SK-N-SH (cell line): ENCODE results near the gene IQSEC3. TPM values are rescaled to one million over a fixed set of nuclear protein-coding genes. Genes with fewer than 3 reads are reported as not detected.

Source experiments
- CTCF ChIA-PET: fragments of 300-600, 350-600 bp; formaldehyde crosslinking; extraction: SDS; loops from one replicate; lab custom pipeline; 2021; lab: Yijun Ruan, JAX
- POLR2A ChIA-PET: fragments of 350-600 bp; sonication (Branson Sonifier 250); formaldehyde crosslinking; extraction: SDS; loops from one replicate; lab custom pipeline; 2020; ENCODE audit warnings: antibody characterized with exemption, inconsistent platforms; lab: Yijun Ruan, JAX
- DNase-seq: peaks from one replicate; pipeline ENCODE4 v3.0.0; 2012
- H2AFZ ChIP-seq: fragments of 200-600 bp; sonication (generic); 2 replicates; pipeline ENCODE4 v1.8.1; 2016; ENCODE audit warnings: antibody characterized with exemption, mild to moderate bottlenecking, low read depth
- H3F3A ChIP-seq: fragments of 200-600 bp; sonication (generic); replicated peaks from 2 replicates; pipeline ENCODE3; 2016; ENCODE audit warnings: antibody characterized with exemption, mild to moderate bottlenecking; ENCODE audit not compliant: insufficient read depth
- H3K27ac ChIP-seq, 2 experiments: fragments of 200-500 bp in 1 of 2; fragments of 200-600 bp in 1 of 2; sonication (Bioruptor generic) in 1 of 2; sonication (generic), shearing (Covaris generic) in 1 of 2; 2 replicates each; pipeline versions ENCODE4 v1.5.1 to v1.6.1; 2014 to 2016; ENCODE audit warnings: low read depth in 2 of 2, inconsistent platforms in 1 of 2, low read length in 1 of 2, mild to moderate bottlenecking in 1 of 2, mixed read lengths in 1 of 2
- H3K27me3 ChIP-seq: fragments of 200-600 bp; sonication (generic), shearing (Covaris generic); 2 replicates; pipeline ENCODE4 v1.6.1; 2016; ENCODE audit warnings: mixed run types; ENCODE audit not compliant: insufficient read depth
- H3K36me3 ChIP-seq, 2 experiments: fragments of 200-500 bp in 1 of 2; fragments of 200-600 bp in 1 of 2; sonication (Bioruptor generic) in 1 of 2; sonication (generic) in 1 of 2; replicated peaks in 1 of 2; 2 replicates each; pipeline versions ENCODE3 to v1.5.1; 2014 to 2016; ENCODE audit warnings: low read length in 1 of 2, mild to moderate bottlenecking in 1 of 2; ENCODE audit not compliant: insufficient read depth in 2 of 2, control insufficient read depth in 1 of 2
- H3K4me1 ChIP-seq, 2 experiments: fragments of 200-500 bp in 1 of 2; fragments of 200-600 bp in 1 of 2; sonication (Bioruptor generic) in 1 of 2; sonication (generic), shearing (Covaris generic) in 1 of 2; 2 replicates each; pipeline versions ENCODE4 v1.5.1 to v1.6.1; 2014 to 2016; ENCODE audit warnings: low read depth in 1 of 2, low read length in 1 of 2, mixed run types in 1 of 2; ENCODE audit not compliant: insufficient read depth in 2 of 2, control insufficient read depth in 1 of 2
- H3K4me2 ChIP-seq: fragments of 200-600 bp; sonication (generic), shearing (Covaris generic); 2 replicates; pipeline ENCODE4 v1.6.1; 2017; ENCODE audit warnings: mixed run types
- H3K4me3 ChIP-seq, 2 experiments: fragments of 200-500 bp in 1 of 2; fragments of 200-600 bp in 1 of 2; sonication (Bioruptor generic) in 1 of 2; sonication (generic), shearing (Covaris generic) in 1 of 2; 2 replicates each; pipeline versions ENCODE4 v1.5.1 to v1.8.1; 2014 to 2016; ENCODE audit warnings: low read depth in 2 of 2, inconsistent platforms in 1 of 2, low read length in 1 of 2, mild to moderate bottlenecking in 1 of 2, mixed read lengths in 1 of 2, moderate library complexity in 1 of 2
- H3K79me2 ChIP-seq: fragments of 200-600 bp; sonication (generic); 2 replicates; pipeline ENCODE4 v1.8.1; 2017; ENCODE audit warnings: mild to moderate bottlenecking; ENCODE audit not compliant: insufficient read depth
- H3K9ac ChIP-seq: fragments of 200-600 bp; sonication (generic); 2 replicates; pipeline ENCODE4 v1.6.1; 2017; ENCODE audit warnings: mixed run types
- H3K9me2 ChIP-seq: fragments of 200-600 bp; sonication (generic); 2 replicates; pipeline ENCODE4 v1.6.1; 2017; ENCODE audit warnings: mixed run types
- H3K9me3 ChIP-seq: fragments of 200-600 bp; sonication (generic); 2 replicates; pipeline ENCODE4 v1.6.1; 2017; ENCODE audit warnings: mixed run types, mild to moderate bottlenecking, moderate library complexity
- H4K20me1 ChIP-seq: fragments of 200-600 bp; sonication (generic); 2 replicates; pipeline ENCODE4 v1.6.1; 2017; ENCODE audit warnings: mild to moderate bottlenecking, mixed run types; ENCODE audit not compliant: insufficient read depth
- CHD2 ChIP-seq: fragments of 150-350 bp; IDR thresholded peaks from 2 replicates; pipeline ENCODE4 v1.6.1; 2018; ENCODE audit warnings: low read length; ENCODE audit not compliant: partially characterized antibody
- CTCF ChIP-seq: fragments of 200-600 bp; sonication (generic); IDR thresholded peaks from 2 replicates; pipeline ENCODE4 v1.6.1; 2017; ENCODE audit warnings: antibody characterized with exemption, mild to moderate bottlenecking, moderate library complexity
- ELF1 ChIP-seq: IDR thresholded peaks from 2 replicates; pipeline ENCODE4 v1.4.0; 2012
- EP300 ChIP-seq, 2 experiments: IDR thresholded peaks; 2 replicates each; pipeline versions ENCODE4 v1.4.0 to v1.6.1; 2012; ENCODE audit warnings: borderline replicate concordance in 1 of 2, low read depth in 1 of 2, low read length in 1 of 2
- EZH2phosphoT487 ChIP-seq: fragments of 200-600 bp; sonication (generic); IDR thresholded peaks from 2 replicates; pipeline ENCODE4 v1.6.1; 2017; ENCODE audit warnings: low read depth, mixed run types, mild to moderate bottlenecking, antibody characterized with exemption, moderate library complexity, borderline replicate concordance
- FOXJ3 ChIP-seq: sonication (generic); formaldehyde crosslinking; IDR thresholded peaks from 2 replicates; pipeline ENCODE4 v1.5.1; 2020; ENCODE audit warnings: mild to moderate bottlenecking, missing genetic modification reagents
- FOXM1 ChIP-seq: IDR thresholded peaks from 2 replicates; pipeline ENCODE4 v1.4.0; 2012; ENCODE audit warnings: low read depth, mild to moderate bottlenecking
- IRF3 ChIP-seq: fragments of 150-350 bp; IDR thresholded peaks from 2 replicates; pipeline ENCODE4 v1.6.1; 2016; ENCODE audit warnings: mild to moderate bottlenecking, low read depth, low read length
- MEF2A ChIP-seq: IDR thresholded peaks from 2 replicates; pipeline ENCODE4 v1.4.0; 2012; ENCODE audit warnings: low read depth, borderline replicate concordance
- MXI1 ChIP-seq: IDR thresholded peaks from 2 replicates; pipeline ENCODE4 v1.6.1; 2012; ENCODE audit warnings: mild to moderate bottlenecking, low read depth, low read length, improper control_type of control experiment
- POLR2AphosphoS5 ChIP-seq: IDR thresholded peaks from 2 replicates; pipeline ENCODE4 v1.6.1; 2012; ENCODE audit warnings: low read depth, low read length
- RAD21 ChIP-seq: IDR thresholded peaks from 2 replicates; pipeline ENCODE4 v1.6.1; 2012; ENCODE audit warnings: mild to moderate bottlenecking, low read length
- RCOR1 ChIP-seq: fragments of 150-350 bp; IDR thresholded peaks from 2 replicates; pipeline ENCODE4 v1.6.1; 2017; ENCODE audit warnings: antibody characterized with exemption, low read length
- REST ChIP-seq: IDR thresholded peaks from 2 replicates; pipeline ENCODE4 v1.6.1; 2012; ENCODE audit warnings: mild to moderate bottlenecking, low read depth, low read length, moderate library complexity
- SIN3A ChIP-seq: IDR thresholded peaks from 2 replicates; pipeline ENCODE4 v1.6.1; 2012; ENCODE audit warnings: low read depth, mild to moderate bottlenecking, low read length, moderate library complexity, borderline replicate concordance
- TAF1 ChIP-seq: IDR thresholded peaks from 2 replicates; pipeline ENCODE4 v1.6.1; 2012; ENCODE audit warnings: low read depth, mild to moderate bottlenecking, low read length, moderate library complexity, borderline replicate concordance
- USF1 ChIP-seq: IDR thresholded peaks from 2 replicates; pipeline ENCODE4 v1.4.0; 2012; ENCODE audit warnings: low read depth, borderline replicate concordance
- YY1 ChIP-seq: IDR thresholded peaks from 2 replicates; pipeline ENCODE4 v1.4.0; 2012; ENCODE audit warnings: low read depth, mild to moderate bottlenecking
- ZBTB33 ChIP-seq: IDR thresholded peaks from 2 replicates; pipeline ENCODE4 v1.4.0; 2012; ENCODE audit warnings: low read depth, borderline replicate concordance
- WGBS: methylation state at CpG from one replicate; pipeline ENCODE4 v1.1.6; 2017; ENCODE audit warnings: low lambda C conversion rate; 5-methylcytosine and 5-hydroxymethylcytosine counted together
- polyA plus RNA-seq, 3 experiments: library from polyadenylated mRNA; depleted of rRNA; stranded (reverse); fragments of >200 nt; gene quantifications; 2 replicates each; pipeline ENCODE4 v1.2.3, GENCODE V29; 2012

Gene IQSEC3
- polyA plus RNA-seq, 1 of the 3 experiments (the other 2 are of a cell fraction), result 0.02 TPM

- no peaks in the 10 kb centered on the region for H3K79me2 ChIP-seq
- DNase-seq, result no peak
- H3F3A ChIP-seq, result no peaks in the 10 kb centered on the region
- no peaks in the 10 kb centered on the region for H3K27me3 ChIP-seq
- H3K9me3 ChIP-seq, result no peaks in the 10 kb centered on the region
- no peak overlapping the region for H3K9ac ChIP-seq
- H2AFZ ChIP-seq, result no peak overlapping the region
- WGBS, result 71% methylated on average over 16 of the region's 22 CpGs
- POLR2A ChIA-PET, result no interaction called here
- H3K4me2 ChIP-seq, result no peak overlapping the region
- H3K36me3 ChIP-seq, result no peaks in the 10 kb centered on the region
- no peak overlapping the region for H3K4me3 ChIP-seq
- TF ChIP-seq ZBTB33, result no peak
- TF ChIP-seq MXI1, result no peak
- TF ChIP-seq ELF1, result no peak
- no peak for TF ChIP-seq FOXM1
- no peak for TF ChIP-seq CTCF
- no peak for TF ChIP-seq USF1
- no peak for TF ChIP-seq IRF3
- TF ChIP-seq EZH2phosphoT487, result no peak
- no peak for TF ChIP-seq CHD2
- TF ChIP-seq REST, result no peak
- no peak for TF ChIP-seq TAF1
- no peak for TF ChIP-seq MEF2A
- no peak for TF ChIP-seq RCOR1
- no peak for TF ChIP-seq POLR2AphosphoS5
- TF ChIP-seq RAD21, result no peak
- no peak for TF ChIP-seq FOXJ3 (CRISPR knock-in tag)
- TF ChIP-seq YY1, result no peak
- no peak for TF ChIP-seq SIN3A
- TF ChIP-seq EP300 (IDR thresholded peaks at IDR 0.05; ENCODE audit: borderline replicate concordance in 1 of 2, low read depth in 1 of 2, low read length in 1 of 2), result no peak
- no peaks in the 10 kb centered on the region for H3K9me2 ChIP-seq
- CTCF ChIA-PET, result interaction anchor here (1.9 to 4.4 kb wide), 2 partner anchors 16 to 51 kb away, joined by 6 to 24 read pairs; no protein-coding TSS in a partner anchor
- no peak overlapping the region for H3K27ac ChIP-seq
- no peaks in the 10 kb centered on the region for H4K20me1 ChIP-seq
- peaks cover 0 to 43% of the 10 kb centered on the region in 2 experiments; a peak in 2 of 4 replicates for H3K4me1 ChIP-seq
Measured at GRCh38 chr12:168763-169525, 102.4 kb downstream of the IQSEC3 start.
